WTC11 (cell line): Measurements from ENCODE around the gene SYMPK. TPM values are rescaled to one million over a fixed set of nuclear protein-coding genes. Genes with fewer than 3 reads are reported as not detected.

Experiments used
- ATAC-seq: fragments of 200-7000 bp; cut with Tn5 transposase; 2 replicates; pipeline ENCODE4 v1.10.0; 2021; ENCODE audit warnings: mild to moderate bottlenecking, moderate library complexity
- CTCF ChIA-PET: fragments of 300-600 bp; sonication (Branson Sonifier 250); formaldehyde crosslinking; loops from one replicate; lab custom pipeline; 2021; ENCODE audit warnings: antibody characterized with exemption; lab: Charles Lee
- POLR2A ChIA-PET: fragments of 350-600 bp; sonication (Branson Sonifier 250); formaldehyde crosslinking; loops from one replicate; lab custom pipeline; 2021; ENCODE audit warnings: antibody characterized with exemption; lab: Charles Lee
- DNase-seq: peaks from one replicate; pipeline ENCODE4 v3.0.0; 2021; ENCODE audit warnings: low spot score
- H3K27ac Mint-ChIP-seq: 2 replicates; pipeline ENCODE4 v1.8.0; 2021; ENCODE audit warnings: mixed read lengths
- H3K27me3 Mint-ChIP-seq: 2 replicates; pipeline ENCODE4 v1.8.0; 2021; ENCODE audit warnings: low read depth, mild to moderate bottlenecking, moderate library complexity, mixed read lengths
- H3K36me3 Mint-ChIP-seq: 2 replicates; pipeline ENCODE4 v1.8.0; 2021; ENCODE audit warnings: mixed read lengths
- H3K4me1 Mint-ChIP-seq: 2 replicates; pipeline ENCODE4 v1.8.0; 2022; ENCODE audit warnings: mixed read lengths
- H3K4me3 Mint-ChIP-seq: 2 replicates; pipeline ENCODE4 v1.8.0; 2021; ENCODE audit warnings: mild to moderate bottlenecking, moderate library complexity, mixed read lengths
- H3K9me3 Mint-ChIP-seq: 2 replicates; pipeline ENCODE4 v1.8.0; 2021; ENCODE audit warnings: mixed read lengths
- AFF4 ChIP-seq: sonication (generic); formaldehyde crosslinking; IDR thresholded peaks from 2 replicates; pipeline ENCODE4 v1.8.1; 2023; ENCODE audit warnings: mild to moderate bottlenecking, missing genetic modification reagents, borderline replicate concordance
- ELF4 ChIP-seq: sonication (generic); formaldehyde crosslinking; IDR thresholded peaks from 2 replicates; pipeline ENCODE4 v1.8.1; 2022; ENCODE audit warnings: low read depth, mild to moderate bottlenecking, moderate library complexity, missing genetic modification reagents
- FOXP1 ChIP-seq: sonication (generic); formaldehyde crosslinking; IDR thresholded peaks from 2 replicates; pipeline ENCODE4 v1.8.0; 2022; ENCODE audit warnings: missing genetic modification reagents, mild to moderate bottlenecking, moderate library complexity, borderline replicate concordance
- OVOL2 ChIP-seq: fragments of 250-450 bp; sonication (Bioruptor Pico); IDR thresholded peaks from 2 replicates; pipeline ENCODE4 v1.9.0; 2021; ENCODE audit warnings: mild to moderate bottlenecking, borderline replicate concordance
- STAT6 ChIP-seq: sonication (generic); formaldehyde crosslinking; conservative IDR thresholded peaks from 2 replicates; pipeline ENCODE4 v1.8.1; 2023; ENCODE audit warnings: mild to moderate bottlenecking, low read depth, missing genetic modification reagents, moderate library complexity
- ZNF219 ChIP-seq: sonication (generic); formaldehyde crosslinking; IDR thresholded peaks from 2 replicates; pipeline ENCODE4 v1.8.0; 2023; ENCODE audit warnings: missing genetic modification reagents, mild to moderate bottlenecking, borderline replicate concordance
- ZNF317 ChIP-seq: sonication (generic); formaldehyde crosslinking; IDR thresholded peaks from 2 replicates; pipeline ENCODE4 v1.8.1; 2023; ENCODE audit warnings: low read depth, mild to moderate bottlenecking, moderate library complexity, missing genetic modification reagents, borderline replicate concordance
- ZNF423 ChIP-seq: fragments of 250-450 bp; sonication (Bioruptor Pico); IDR thresholded peaks from 2 replicates; pipeline ENCODE4 v2.1.2; 2022; ENCODE audit warnings: mild to moderate bottlenecking, moderate library complexity
- ZNF671 ChIP-seq: fragments of 250-450 bp; sonication (Bioruptor Pico); IDR thresholded peaks from 2 replicates; pipeline ENCODE4 v1.8.0; 2021; ENCODE audit warnings: mild to moderate bottlenecking
- total RNA-seq: library from RNA; stranded (reverse); gene quantifications from 3 replicates; pipeline ENCODE4 v1.2.3, GENCODE V29; 2021
- TF ChIP-seq, protein P1 (sequence below): sonication (generic); formaldehyde crosslinking; IDR thresholded peaks from 2 replicates; pipeline ENCODE4 v1.8.0; 2023; ENCODE audit warnings: missing genetic modification reagents, mild to moderate bottlenecking, borderline replicate concordance
- TF ChIP-seq, protein P2 (sequence below): sonication (generic); formaldehyde crosslinking; IDR thresholded peaks from 2 replicates; pipeline ENCODE4 v1.8.0; 2022; ENCODE audit warnings: mild to moderate bottlenecking, missing genetic modification reagents
- TF ChIP-seq, protein P3 (sequence below): fragments of 250-450 bp; sonication (Bioruptor Pico); conservative IDR thresholded peaks from 2 replicates; pipeline ENCODE4 v1.9.0; 2021; ENCODE audit warnings: mild to moderate bottlenecking

SYMPK gene
- total RNA-seq, 1 experiment from 2014 or later: 106 TPM

GRCh38 chr19:45780146-45780447 lies 82.8 kb downstream of the SYMPK start:
- Mint-ChIP-seq H3K4me3 (peak overlapping the region; percentile 78), H3K27ac (no peak overlapping the region), H3K9me3 (no peaks in the 10 kb centered on the region), H3K27me3 (peaks cover 32% of the 10 kb centered on the region), H3K4me1 (peaks cover 33% of the 10 kb centered on the region), H3K36me3 (peaks cover 12% of the 10 kb centered on the region; the same call in 1 of the 2 replicates)
- DNase-seq (peak; percentile 27), ATAC-seq (no peak)
- TF ChIP-seq, protein P1, sequence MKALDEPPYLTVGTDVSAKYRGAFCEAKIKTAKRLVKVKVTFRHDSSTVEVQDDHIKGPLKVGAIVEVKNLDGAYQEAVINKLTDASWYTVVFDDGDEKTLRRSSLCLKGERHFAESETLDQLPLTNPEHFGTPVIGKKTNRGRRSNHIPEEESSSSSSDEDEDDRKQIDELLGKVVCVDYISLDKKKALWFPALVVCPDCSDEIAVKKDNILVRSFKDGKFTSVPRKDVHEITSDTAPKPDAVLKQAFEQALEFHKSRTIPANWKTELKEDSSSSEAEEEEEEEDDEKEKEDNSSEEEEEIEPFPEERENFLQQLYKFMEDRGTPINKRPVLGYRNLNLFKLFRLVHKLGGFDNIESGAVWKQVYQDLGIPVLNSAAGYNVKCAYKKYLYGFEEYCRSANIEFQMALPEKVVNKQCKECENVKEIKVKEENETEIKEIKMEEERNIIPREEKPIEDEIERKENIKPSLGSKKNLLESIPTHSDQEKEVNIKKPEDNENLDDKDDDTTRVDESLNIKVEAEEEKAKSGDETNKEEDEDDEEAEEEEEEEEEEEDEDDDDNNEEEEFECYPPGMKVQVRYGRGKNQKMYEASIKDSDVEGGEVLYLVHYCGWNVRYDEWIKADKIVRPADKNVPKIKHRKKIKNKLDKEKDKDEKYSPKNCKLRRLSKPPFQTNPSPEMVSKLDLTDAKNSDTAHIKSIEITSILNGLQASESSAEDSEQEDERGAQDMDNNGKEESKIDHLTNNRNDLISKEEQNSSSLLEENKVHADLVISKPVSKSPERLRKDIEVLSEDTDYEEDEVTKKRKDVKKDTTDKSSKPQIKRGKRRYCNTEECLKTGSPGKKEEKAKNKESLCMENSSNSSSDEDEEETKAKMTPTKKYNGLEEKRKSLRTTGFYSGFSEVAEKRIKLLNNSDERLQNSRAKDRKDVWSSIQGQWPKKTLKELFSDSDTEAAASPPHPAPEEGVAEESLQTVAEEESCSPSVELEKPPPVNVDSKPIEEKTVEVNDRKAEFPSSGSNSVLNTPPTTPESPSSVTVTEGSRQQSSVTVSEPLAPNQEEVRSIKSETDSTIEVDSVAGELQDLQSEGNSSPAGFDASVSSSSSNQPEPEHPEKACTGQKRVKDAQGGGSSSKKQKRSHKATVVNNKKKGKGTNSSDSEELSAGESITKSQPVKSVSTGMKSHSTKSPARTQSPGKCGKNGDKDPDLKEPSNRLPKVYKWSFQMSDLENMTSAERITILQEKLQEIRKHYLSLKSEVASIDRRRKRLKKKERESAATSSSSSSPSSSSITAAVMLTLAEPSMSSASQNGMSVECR (CRISPR knock-in tag): no peak
- TF ChIP-seq ELF4 (CRISPR knock-in tag) (no peak), STAT6 (CRISPR knock-in tag) (no peak), ZNF317 (no peak), AFF4 (CRISPR knock-in tag) (no peak), FOXP1 (CRISPR knock-in tag) (no peak), ZNF671 (CRISPR knock-in tag) (no peak), ZNF423 (no peak), OVOL2 (CRISPR knock-in tag) (no peak), ZNF219 (CRISPR knock-in tag) (no peak)
- TF ChIP-seq, protein P2, sequence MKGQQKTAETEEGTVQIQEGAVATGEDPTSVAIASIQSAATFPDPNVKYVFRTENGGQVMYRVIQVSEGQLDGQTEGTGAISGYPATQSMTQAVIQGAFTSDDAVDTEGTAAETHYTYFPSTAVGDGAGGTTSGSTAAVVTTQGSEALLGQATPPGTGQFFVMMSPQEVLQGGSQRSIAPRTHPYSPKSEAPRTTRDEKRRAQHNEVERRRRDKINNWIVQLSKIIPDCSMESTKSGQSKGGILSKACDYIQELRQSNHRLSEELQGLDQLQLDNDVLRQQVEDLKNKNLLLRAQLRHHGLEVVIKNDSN (CRISPR knock-in tag): no peak
- TF ChIP-seq, protein P3, sequence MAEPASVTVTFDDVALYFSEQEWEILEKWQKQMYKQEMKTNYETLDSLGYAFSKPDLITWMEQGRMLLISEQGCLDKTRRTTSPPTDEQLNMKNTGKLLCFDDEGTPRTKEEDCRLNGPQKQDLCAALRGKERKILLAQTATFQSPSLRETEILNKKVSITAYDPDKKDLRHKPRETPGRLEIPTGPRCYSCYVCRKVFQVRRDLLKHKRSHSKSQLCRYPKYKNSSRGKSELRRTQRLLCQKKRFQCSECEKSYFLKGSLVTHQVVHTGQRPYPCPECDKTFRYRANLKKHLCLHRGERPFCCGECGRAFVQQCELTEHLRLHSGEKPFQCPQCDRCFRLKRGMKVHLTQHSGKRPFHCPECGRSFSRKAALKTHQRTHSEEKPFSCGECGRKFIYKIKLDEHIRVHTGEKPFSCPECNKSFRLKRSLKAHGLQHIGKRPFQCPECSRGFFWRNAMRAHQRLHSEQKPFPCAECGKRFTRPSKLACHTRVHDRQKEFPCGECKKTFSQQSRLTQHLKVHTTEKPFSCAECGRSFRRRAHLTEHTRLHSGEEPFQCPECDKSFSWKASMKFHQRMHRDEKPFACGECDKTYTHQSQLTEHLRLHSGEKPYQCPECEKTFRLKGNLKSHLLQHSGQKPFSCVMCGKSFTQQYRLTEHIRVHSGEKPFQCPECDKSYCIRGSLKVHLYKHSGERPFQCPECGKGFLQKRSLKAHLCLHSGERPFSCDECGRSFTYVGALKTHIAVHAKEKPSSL (CRISPR knock-in tag): no peak
- POLR2A ChIA-PET: interaction anchor here (5.4 kb wide), 1 partner anchor 10 kb away, joined by 70 read pairs; the partner anchor contains the start of gene SIX5
- CTCF ChIA-PET: interaction anchor here (1.7 to 5.4 kb wide), 3 partner anchors 11 to 36 kb away, joined by 5 to 175 read pairs (median 30); partner anchors contain the start of genes RSPH6A and SIX5
